Measurements from ENCODE around the gene CHST15.

Gene CHST15

DNA sequence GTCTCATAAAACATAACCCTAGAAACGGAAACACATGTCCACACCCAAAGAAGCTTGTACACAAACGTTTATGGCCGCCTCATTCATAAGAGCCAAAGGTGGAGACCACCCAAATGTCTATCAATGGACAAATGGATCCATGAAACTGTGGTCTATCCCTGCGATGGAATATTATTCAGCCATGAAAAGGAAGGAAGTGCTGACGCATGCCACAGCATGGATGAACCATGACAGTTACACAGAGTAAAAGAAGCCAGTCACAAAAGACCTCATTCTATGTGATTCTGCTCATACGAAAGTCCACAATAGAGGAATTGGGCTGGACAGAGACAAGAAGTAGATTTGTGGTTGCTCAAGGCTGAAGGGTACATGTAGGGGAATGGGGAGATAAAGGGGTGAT lies 10.8 kb downstream of the CHST15 start:
- DNase-seq (ENCODE audit: low read depth in 2 of 2): no peak

DNA sequence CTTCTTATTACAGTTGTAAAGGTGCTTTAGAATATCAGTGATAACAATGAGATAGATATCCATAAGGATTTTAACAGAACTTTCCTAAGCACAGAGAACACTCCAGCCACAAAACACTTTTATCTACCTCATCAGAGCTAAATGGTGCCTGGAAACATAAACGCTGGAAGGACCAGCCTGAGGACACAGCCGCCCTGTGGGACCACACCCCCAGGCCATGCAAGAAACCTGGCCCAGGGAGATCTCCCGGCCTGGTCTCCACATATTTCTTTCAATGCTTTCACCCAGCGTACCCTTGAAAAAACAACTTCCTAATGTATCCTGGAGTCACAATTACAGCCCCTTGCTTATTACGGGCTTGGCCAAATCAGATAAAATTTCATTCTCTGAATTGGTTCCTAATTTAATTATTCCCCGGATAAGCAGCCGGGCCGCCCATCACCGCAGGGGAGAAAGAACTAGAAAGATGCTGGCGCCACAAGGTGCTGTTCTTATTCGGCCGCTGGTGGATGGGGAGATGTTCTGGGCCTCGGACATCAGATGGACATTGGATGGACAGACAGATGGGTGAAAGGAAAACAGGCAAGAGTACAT lies 11.8 kb downstream of the CHST15 start:
- no peak for DNase-seq (ENCODE audit: low read depth in 2 of 2)

DNA sequence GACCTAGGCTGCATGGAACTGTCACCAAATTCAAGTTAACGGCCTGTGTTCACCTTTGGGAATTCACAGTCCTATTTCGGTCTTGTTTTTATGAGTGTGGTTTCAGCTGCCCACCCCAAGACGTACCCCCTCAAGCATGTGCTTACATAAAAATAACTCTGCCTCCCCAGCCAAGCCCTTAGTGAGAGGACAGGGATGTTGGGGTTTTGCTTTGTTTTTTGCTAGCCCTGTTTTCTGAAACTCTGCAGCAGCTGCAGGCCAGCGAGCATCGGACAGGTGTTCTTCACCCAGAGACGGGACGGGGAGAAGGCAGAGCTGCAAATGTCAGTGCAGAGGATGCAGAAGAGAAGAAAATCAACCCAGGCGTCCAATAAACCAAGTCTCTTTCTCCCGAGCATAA lies 13.5 kb downstream of the CHST15 start:
- no peak for DNase-seq (ENCODE audit: low read depth in 2 of 2)

DNA sequence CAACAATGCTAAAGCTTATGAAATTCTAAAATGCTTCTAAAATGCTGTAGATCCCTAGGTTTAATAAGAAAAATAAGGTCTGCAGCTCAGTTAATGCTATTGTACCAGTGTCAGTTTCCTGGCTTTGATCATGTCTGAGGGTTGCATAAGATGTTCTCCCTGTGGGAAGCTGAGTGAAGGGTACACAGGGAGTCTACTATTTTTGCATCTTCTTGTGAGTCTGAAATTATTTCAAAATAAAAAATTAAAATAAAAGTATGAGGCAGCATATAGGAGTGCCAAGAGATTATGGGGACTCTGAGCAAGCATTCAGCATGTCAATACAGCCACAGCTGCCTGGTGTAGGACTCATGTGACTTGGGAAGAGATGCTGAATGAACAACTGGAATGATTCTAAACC lies 14.7 kb downstream of the CHST15 start:
- DNase-seq (ENCODE audit: low read depth in 2 of 2): no peak

DNA sequence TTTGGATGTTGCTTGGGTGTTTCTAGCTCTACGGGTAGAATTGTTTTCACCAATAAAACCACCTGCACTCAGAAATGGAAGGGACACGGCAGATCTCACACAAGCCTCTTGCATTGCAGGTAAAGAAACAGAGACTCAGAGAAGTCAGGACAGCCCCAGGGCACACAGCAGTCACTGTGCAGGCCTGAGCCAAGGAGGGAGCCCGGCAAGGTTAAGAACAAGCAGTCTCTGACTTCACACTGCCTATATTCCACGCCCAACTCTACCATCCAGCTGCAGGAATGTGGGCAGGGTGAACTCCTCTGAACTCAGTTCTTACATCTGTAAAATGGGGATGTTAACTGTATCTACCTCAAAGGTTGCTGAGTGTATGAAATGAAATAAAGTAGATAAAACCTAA lies 15.4 kb downstream of the CHST15 start:
- no peak for DNase-seq (ENCODE audit: low read depth in 2 of 2)

DNA sequence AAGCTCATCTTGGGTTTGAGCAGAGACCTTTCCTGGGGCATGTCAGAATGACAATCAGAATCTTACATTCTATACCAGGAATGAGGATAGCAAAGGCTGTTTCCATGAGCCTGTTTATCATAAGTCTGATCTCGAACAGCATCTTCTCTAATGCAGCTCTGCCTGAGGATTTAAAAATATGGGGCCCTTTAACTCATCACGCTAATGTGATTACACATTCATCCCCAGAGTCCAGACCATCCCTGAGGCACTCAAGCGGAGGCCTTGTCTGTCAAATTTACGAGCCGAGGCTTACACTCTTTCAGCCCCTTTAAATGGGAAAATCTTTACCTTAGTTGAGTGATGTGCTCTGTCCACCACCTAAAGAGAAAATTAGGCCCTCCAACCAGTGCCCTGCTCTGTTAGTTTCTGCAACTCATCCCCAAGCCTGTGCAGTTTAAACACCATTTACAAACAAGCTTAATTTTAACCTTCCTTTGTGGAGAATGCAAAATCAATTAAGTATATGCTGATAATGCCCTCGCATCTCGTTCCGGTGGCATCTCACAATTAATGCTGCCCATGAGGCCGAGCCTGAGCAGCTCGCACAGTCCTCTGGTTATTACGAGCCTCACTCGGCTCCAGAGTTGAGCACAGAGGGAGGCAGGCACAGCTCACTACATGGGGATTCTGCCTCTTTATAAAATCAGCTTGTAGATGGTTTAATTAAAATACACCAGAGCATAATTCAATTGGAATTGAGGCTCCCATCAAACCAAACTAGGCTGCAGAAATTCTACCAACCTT lies 16.0 kb downstream of the CHST15 start:
- DNase-seq (ENCODE audit: low read depth in 2 of 2): no peak

DNA sequence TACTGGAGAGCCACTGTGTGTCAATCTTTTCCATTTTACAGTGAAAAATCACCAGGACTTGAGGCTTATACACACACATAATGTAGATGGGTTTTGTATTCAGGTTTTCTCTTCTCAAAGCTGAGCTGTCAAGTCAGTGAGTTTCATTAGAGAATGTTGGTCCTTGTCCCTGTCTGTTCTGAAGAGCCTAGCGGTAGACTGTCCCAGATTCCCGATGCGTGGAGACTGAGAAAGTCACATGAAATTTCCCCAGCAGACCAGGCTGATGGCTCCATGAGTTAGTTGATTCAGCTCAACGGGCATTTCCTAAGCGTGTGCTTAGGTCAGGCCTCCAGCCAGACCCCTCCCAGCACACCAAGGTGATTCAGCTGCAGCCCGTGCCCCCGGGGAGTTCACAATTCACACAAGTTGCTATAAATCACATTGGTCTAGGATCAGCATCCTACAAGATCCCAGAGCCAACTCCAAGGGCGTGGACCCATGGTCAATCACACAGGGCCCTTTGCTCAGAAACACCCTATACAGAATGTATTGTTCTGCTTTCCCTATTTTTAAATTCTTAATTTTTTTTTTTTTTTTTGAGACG lies 17.2 kb downstream of the CHST15 start:
- no peak for DNase-seq (ENCODE audit: low read depth in 2 of 2)

DNA sequence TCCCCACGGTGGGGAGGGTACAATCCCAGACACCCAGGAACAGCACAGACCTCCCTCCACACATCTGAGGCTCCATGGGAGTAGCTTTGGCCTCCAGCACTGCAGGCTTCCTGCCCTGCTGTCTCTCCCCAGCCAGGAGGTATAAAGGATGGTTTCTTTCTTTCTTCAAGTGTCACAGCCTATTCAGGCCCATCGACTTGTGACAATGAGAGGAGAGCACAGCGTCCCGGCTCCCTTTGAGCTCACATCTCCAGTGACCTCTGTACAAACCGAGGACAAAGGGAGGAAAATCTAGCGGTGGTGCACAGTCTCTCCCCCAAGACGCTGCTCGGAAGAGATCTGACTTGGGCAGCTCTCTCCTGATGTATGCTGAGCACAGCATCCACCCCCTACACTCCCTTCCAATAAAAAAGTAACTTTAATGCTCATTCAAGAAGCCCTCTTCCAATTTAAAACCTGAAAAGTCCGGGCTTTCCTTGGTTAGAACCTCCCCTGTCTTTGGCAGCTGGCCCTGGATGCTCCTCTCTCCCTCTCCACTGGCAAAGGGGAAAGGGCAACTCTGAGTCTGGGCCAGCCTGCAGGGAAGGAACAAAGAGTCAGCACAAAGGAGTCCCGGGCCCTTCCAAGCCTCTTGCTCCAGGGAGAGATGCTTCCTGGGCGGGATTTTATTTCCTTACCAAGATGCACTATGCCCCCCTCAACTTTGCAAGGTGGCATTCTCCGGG lies 18.0 kb downstream of the CHST15 start:
- DNase-seq (ENCODE audit: low read depth in 2 of 2): no peak

DNA sequence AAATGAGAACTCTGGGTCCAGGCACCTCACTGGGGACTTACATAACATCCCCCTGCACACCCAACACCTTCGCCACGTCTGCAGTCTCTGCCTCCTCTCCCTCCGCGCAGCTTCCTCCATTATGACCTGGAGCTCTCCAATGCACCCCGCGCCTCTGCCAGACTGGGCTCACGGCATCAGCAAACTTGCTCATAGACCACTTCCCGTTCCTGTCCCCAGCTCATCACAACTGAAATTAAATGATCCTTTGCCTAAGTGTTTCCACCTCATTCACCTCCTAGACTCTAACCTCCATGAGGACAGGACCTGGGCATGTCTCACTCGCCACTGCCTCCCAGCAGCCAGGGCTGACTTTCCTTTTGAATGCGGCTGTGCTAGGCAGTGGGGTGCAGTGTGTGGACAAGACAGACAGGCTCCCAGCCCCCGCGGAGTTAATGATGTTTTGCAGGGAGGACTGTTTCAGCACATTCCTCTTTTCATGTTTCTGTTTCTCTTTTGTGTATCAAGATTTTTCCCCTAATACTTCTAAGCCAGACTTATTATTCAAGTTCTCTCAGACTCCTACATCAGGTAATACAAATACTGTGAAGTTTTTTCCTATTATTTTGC lies 18.8 kb downstream of the CHST15 start:
- no peak for DNase-seq (ENCODE audit: low read depth in 2 of 2)

DNA sequence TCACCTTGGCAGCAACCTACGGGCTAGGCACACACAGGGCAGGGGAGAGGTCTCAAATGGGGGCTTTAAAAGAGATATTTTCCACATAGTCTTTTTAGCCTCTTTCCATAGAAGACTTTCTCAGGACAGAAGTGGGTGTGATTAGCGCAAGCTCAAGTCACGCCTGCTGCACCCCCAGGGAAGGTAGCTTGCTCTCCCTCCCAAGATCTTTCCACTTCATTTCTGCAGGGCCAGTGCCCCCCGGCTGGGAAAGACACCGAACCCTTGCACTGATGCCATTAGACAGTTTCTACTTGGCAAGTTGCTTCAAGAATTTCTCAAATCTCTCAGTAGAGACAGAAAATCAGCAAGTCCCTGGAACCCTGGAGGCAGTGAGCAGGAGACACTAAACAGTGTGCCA lies 19.4 kb downstream of the CHST15 start:
- no peak for DNase-seq (ENCODE audit: low read depth in 2 of 2)

DNA sequence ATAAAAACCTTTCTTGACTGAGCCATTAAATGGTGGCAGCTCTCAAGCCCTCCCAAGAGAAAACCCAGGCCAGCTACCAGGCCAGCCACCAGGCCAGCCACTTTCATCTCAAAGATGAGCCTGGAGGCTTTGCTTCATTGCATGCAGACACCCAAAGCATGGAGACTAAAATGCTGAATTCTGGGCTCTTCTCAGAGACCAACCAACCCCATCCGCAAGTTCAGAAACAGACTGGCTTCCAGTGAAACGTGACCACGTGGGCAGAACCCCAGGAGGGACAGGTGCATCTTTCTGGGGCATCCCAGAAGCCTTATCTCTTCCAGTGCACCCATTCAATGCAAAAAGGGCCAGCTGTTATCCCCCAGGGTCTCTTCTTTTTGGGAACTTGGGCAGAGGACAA lies 20.9 kb downstream of the CHST15 start:
- no peak for DNase-seq (ENCODE audit: low read depth in 2 of 2)

DNA sequence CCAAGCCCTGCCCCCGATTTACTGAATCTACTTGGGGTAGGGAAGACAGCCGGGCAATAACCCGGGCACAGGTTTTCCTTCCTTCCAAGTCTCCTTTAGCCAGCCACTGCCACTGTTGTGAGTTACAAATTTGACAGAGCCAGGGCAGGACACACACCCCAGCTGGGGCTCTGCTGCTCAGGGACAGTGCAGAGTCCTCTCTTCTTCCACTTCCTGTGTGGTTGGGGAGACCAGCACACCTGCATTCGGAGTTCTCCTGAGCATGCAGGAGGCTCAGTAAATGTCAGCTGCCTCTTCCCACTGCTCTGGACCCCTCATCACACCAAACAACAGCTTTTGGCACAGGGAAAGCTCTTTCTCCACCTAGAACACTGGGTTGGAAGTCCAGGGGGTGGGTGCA lies 21.3 kb downstream of the CHST15 start:
- DNase-seq (ENCODE audit: low read depth in 2 of 2): no peak

DNA sequence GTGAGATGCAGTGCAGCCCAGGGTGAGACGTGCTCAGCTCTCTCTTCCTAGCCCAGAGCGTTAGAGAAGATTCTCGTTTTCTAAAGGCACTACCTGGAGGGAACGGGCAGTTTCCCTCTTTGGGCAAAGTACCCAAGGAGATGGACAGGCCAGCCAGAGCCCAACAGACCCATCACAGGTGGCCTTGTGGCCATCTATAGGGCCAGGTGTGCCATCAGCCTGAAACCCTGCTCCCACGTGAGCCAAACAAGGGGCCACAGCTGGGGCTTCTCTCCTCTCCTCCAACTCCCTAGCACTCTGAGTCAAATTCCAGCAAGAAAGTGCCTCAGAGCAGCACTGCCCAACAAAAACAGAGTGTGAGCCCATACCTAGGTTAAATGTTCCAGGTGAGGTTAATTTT lies 22.3 kb downstream of the CHST15 start:
- no peak for DNase-seq (ENCODE audit: low read depth in 2 of 2)

DNA sequence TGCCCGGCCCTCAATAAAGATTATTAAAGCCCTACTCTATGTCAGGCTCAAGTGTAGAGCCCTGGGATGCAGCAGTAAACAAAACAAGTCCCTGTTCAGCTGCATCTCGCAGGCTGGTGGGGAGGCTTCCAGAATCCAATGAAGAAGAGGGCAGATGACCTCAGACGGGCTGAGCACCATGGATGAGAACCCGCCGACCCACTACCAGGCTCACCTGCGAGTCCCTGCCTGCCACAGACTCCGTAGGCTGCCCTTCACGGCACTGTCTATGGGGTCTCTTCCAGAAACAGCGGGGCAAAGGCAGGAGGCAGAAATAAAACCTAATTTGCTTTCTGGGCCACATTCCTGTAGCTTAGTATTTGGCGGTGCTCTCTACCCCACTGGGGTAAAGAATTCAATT lies 22.7 kb downstream of the CHST15 start:
- DNase-seq (ENCODE audit: low read depth in 2 of 2): no peak

DNA sequence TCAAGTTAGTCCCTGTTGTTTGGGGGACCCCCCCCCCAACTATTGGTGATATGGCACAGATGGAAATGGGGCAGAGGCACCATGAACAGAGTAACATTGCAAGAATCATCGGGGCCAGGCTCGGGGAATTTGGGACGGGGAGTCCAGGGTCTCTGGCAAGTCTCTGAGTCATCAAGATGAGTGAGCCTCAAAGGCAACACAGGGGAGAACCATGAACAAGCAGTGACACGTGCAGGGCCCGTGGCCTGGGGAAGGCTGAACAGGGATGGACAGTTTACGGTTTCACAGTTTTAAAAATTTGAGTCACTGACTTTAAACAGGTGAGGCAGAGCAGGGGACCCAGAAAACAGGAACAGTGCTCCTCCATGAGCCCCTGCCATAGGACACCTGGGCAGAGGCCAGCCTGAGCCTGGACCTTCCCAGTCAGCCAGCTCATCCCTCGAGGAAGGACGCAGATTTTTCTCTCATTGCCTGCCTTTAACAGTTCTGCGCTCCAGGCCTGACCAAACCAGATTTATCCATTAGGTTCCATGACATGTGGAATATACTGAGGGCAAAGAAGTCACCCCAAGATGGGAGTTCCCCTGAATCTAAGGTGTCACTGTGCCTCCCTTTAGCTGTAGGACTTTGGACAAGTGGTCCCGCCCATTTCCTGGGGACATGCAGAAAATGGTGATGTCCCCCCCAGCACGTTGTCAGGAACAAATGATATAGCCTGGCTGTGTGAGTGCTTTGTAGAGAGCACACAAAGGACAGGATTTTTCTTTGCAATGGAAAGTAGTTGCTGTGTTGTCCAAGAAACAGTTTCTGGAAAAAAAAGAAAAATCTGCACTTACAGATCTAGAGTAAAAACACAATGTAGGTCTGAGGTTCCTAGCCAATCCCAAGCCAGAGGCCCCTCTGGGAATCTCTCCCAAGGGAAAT lies 23.8 kb downstream of the CHST15 start:
- no peak for DNase-seq (ENCODE audit: low read depth in 2 of 2)

DNA sequence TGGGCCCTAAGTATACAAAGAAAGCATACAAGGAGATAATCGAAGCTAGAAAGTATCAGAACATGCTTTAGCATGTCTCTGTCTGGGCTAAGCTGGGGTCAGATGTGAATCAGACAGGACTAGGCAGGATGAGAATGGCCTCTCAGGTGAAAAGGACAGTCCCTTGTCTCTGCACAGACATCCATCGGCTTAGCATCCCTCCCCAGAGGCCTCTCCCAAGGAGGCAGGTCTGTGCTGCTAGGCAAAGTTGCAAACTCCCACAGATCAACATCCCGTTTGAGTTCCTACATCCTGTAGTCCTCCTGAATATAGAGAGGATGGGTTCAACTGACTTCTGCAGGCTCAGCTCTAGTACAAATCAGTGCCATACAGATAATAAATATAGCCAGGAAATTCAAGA lies 24.5 kb downstream of the CHST15 start:
- DNase-seq (ENCODE audit: low read depth in 2 of 2): no peak

DNA sequence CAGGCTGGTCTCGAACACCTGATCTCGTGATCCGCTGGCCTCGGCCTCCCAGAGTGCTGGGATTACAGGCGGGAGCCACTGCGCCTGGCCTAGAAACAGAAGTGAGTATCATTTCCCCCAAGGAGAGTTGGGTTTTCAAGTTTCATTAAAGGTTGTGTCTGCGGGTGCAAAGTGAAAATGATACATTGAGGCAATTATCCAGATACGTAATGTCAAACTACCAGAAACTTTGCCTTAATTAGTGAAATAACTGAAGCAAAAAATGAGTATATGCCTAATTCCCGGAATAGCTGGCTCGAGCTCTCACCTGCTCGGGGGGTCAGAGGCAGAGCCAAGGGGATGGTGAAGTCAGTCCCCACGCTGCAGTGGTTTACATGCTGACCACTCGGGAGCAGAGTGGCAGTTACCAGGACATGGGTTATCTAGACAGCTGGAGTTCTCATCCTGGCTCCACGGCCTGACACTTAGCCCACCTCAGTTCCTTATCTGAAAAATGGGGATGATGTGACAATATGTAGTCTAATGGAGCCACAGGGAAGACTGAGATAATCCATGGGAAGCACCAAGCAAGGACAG lies 25.5 kb downstream of the CHST15 start:
- DNase-seq (ENCODE audit: low read depth in 2 of 2): no peak

DNA sequence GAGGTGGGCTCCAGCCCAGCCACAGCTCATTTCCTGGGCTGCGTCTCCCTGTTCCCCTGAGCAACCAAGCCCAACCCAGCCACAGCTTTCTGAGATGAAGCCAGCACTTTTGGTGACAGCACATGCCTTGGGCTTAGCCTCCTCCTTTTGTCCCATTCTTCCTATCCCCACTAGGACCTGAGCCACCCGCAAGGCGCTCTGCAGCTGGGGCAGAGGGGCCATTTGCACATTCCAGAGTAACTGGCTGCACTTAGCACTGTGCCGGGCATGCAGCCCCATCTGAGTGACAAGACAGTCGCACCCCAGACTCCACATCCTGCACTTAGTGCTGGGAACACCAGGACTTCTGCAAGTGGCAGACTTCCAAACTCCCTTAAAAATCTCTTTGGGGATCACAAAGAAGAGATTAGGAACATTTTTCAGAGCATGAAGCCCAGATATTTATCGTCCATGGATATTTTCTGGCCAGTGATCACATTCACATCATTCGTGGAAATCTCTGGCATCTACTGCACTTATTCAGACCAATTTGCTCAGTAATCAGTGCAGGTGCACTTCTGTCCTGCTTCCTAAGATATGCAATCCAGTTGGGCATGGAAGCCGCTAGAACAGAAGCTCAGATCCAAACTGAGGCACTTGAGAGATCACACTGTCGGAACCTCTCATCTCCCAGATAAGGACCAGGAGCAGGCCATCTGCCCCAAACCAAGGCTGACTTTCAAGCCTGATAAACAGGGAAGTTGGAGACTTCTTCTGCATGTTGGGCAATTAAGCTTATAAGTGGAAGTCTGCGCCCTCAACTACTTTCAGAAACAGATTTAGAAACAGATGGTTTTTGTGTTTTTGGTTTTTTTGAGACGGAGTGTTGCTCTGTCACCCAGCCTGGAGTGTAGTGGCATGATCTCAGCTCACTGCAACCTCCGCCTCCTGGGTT lies 26.4 kb downstream of the CHST15 start:
- DNase-seq (ENCODE audit: low read depth in 2 of 2): no peak

DNA sequence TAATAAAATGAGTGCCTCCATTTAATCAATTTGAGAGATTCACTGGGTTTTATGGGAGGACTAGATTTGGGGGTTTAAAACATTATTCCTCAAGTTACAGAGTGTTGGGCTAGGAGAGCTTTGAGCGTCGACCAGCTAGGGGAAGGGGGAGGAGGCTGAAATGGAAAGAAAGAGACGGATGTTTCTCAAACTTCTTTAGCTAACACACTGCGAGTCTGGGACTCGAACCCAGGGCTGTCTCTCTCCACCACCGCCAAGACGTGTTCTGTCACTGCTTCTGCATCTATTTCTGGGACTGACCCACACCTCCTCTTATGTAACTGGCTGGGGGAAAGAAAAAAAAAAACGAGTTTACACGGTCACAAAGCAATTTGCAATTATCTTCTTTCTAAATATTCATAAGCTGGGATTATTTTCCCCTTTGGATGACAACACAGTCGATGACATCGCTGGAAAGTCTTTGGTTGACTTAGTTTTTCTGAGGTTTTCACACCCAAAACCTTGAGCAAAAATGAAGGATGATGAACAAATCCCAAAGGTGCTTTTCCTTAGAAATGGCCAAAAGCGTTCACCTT lies 27.2 kb downstream of the CHST15 start:
- DNase-seq (ENCODE audit: low read depth in 2 of 2): no peak

Measured in stimulated activated CD8-positive, alpha-beta memory T cell treated with anti-CD3 and anti-CD28 coated beads, Interleukin-7, amount 100 ng/mL, for 1 hour (primary cell).